Epithelial cell of proximal tubule (primary cell): Measurements from ENCODE around the gene TBR1. TPM values are rescaled to one million over a fixed set of nuclear protein-coding genes. Genes with fewer than 3 reads are reported as not detected.

Source experiments
- DNase-seq: peaks from one replicate; pipeline ENCODE4 v3.0.0-alpha.2; 2011; ENCODE audit warnings: low read depth
- H3K4me3 ChIP-seq: 2 replicates; pipeline ENCODE4 v1.5.1; 2011; ENCODE audit warnings: low read depth, mild to moderate bottlenecking, low read length
- CTCF ChIP-seq: conservative IDR thresholded peaks from 2 replicates; pipeline ENCODE4 v1.5.1; 2012; ENCODE audit warnings: low read depth, mild to moderate bottlenecking, low read length
- total RNA-seq: library from RNA; depleted of rRNA; stranded (reverse); fragments of >200 nt; gene quantifications from 2 replicates; pipeline ENCODE4 v1.2.3, GENCODE V29; 2015

TBR1 gene
- total RNA-seq, 1 donor from 2014 or later = not detected

- no peak for DNase-seq
- TF ChIP-seq CTCF = no peak
Measured at GRCh38 chr2:161391737-161392506, 24.2 kb upstream of the TBR1 start.

GRCh38 chr2:161400076-161400475 lies 16.0 kb upstream of the TBR1 start:
- no peak overlapping the region for H3K4me3 ChIP-seq
- TF ChIP-seq CTCF = no peak
- no peak for DNase-seq

More at GRCh38 chr2:161391737-161392506, 24.2 kb upstream of the TBR1 start:
- H3K4me3 ChIP-seq = no peak overlapping the region

GRCh38 chr2:161402297-161402696 lies 13.8 kb upstream of the TBR1 start:
- TF ChIP-seq CTCF = no peak
- H3K4me3 ChIP-seq = no peak overlapping the region
- no peak for DNase-seq

- no peak for DNase-seq
- TF ChIP-seq CTCF = no peak
- H3K4me3 ChIP-seq = no peak overlapping the region
Measured at GRCh38 chr2:161406316-161406715, 9.8 kb upstream of the TBR1 start.

GRCh38 chr2:161407597-161407996 lies 8.5 kb upstream of the TBR1 start:
- no peak overlapping the region for H3K4me3 ChIP-seq
- no peak for TF ChIP-seq CTCF
- no peak for DNase-seq

- no peak for TF ChIP-seq CTCF
- DNase-seq = no peak
- H3K4me3 ChIP-seq = no peak overlapping the region
Measured at GRCh38 chr2:161409308-161409907, 6.7 kb upstream of the TBR1 start.

- H3K4me3 ChIP-seq = no peak overlapping the region
- TF ChIP-seq CTCF = no peak
- no peak for DNase-seq
Measured at GRCh38 chr2:161412346-161412745, 3.8 kb upstream of the TBR1 start.
